AG04449 (cell line): ENCODE data around the gene ELOVL7.
"Not testable (repeated sequence)": the region's sequence is repeated elsewhere in the genome, so short reads cannot be mapped to it uniquely, and the experiment has no call there.

Experiments
- CTCF ChIA-PET: fragments of 350-600 bp; formaldehyde crosslinking; extraction: SDS; loops from one replicate; lab custom pipeline; 2021; ENCODE audit warnings: antibody characterized with exemption; lab: Yijun Ruan, JAX
- POLR2A ChIA-PET: fragments of 400-600, 350-600 bp; formaldehyde crosslinking; extraction: SDS; loops from one replicate; lab custom pipeline; 2020; ENCODE audit warnings: antibody characterized with exemption, inconsistent platforms; lab: Yijun Ruan, JAX
- DNase-seq: peaks from one replicate; pipeline ENCODE4 v3.0.0-alpha.2; 2010; ENCODE audit warnings: low read depth, low spot score
- H3K4me3 ChIP-seq: 2 replicates; pipeline ENCODE4 v1.5.1; 2011; ENCODE audit warnings: low read depth, mild to moderate bottlenecking, control low read depth, low read length
- TF ChIP-seq, protein P1 (sequence below): IDR thresholded peaks from one replicate; pipeline ENCODE4 v1.5.1; 2011; ENCODE audit warnings: mild to moderate bottlenecking, moderate library complexity, low read length, control low read depth, inconsistent platforms; ENCODE audit not compliant: insufficient read depth; ENCODE audit errors: missing control alignments

The ELOVL7 gene

DNA sequence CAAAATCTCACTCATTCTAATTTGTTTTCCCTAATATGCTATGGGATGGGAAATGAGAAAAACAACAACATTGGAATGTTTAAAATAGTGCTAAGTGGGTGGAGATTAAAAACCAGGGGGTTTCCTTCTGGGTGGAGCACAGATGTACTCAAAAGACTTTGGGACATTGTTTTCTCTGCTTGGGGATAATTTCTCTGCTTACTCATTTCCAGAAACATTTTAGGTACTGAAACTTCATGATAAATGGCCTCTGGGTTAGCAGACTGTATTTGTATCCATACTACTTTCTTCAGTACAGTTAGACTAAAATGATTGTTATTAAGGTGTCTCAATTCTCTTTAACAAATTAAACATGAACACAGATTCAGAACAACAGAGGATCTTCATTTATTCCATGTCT lies 17.4 kb downstream of the ELOVL7 start:
- ChIA-PET POLR2A (no interaction called here), CTCF (interaction anchor here (1.4 kb wide), 1 partner anchor 18 kb away, joined by 3 read pairs; the partner anchor contains the start of gene ELOVL7)
- no peak overlapping the region for H3K4me3 ChIP-seq
- no peak for DNase-seq
- TF ChIP-seq, protein P1, sequence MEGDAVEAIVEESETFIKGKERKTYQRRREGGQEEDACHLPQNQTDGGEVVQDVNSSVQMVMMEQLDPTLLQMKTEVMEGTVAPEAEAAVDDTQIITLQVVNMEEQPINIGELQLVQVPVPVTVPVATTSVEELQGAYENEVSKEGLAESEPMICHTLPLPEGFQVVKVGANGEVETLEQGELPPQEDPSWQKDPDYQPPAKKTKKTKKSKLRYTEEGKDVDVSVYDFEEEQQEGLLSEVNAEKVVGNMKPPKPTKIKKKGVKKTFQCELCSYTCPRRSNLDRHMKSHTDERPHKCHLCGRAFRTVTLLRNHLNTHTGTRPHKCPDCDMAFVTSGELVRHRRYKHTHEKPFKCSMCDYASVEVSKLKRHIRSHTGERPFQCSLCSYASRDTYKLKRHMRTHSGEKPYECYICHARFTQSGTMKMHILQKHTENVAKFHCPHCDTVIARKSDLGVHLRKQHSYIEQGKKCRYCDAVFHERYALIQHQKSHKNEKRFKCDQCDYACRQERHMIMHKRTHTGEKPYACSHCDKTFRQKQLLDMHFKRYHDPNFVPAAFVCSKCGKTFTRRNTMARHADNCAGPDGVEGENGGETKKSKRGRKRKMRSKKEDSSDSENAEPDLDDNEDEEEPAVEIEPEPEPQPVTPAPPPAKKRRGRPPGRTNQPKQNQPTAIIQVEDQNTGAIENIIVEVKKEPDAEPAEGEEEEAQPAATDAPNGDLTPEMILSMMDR: no peak

DNA sequence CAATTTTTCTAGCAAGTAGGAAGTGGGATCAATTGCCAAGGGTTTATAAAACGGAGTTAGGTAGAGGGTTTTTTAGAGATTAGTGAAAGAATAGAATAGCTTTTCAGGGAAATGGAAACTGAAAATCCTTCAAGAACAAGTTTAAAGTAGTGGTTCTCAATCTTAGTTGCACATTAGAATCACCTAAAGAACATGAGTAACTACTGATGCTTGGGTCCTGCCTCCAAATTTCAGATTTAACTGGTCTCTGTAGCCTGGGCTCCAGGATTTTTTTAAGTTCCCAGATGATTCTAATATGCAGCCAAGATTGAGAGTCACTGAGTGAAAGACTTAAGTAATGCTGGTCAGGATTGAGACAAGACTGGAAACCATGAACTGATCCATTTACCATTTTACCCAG lies 20.5 kb downstream of the ELOVL7 start:
- TF ChIP-seq, protein P1: no peak
- no peak for DNase-seq
- H3K4me3 ChIP-seq: no peak overlapping the region
- ChIA-PET POLR2A (no interaction called here), CTCF (no interaction called here)

DNA sequence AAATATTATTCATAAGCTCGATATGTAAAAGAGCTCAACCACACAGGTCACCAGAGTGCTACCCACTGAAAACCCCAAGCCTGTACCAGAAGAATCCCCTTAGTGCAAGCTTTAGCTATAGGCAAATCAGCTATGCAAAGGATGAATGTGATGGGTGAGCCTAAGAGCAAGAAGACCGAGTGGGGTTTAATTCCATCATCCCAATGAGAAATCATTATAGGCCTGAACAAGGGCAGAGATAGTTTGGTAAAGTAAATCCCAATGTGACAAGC lies 21.8 kb downstream of the ELOVL7 start:
- ChIA-PET CTCF (no interaction called here), POLR2A (no interaction called here)
- no peak for DNase-seq
- TF ChIP-seq, protein P1: no peak
- H3K4me3 ChIP-seq: no peak overlapping the region

DNA sequence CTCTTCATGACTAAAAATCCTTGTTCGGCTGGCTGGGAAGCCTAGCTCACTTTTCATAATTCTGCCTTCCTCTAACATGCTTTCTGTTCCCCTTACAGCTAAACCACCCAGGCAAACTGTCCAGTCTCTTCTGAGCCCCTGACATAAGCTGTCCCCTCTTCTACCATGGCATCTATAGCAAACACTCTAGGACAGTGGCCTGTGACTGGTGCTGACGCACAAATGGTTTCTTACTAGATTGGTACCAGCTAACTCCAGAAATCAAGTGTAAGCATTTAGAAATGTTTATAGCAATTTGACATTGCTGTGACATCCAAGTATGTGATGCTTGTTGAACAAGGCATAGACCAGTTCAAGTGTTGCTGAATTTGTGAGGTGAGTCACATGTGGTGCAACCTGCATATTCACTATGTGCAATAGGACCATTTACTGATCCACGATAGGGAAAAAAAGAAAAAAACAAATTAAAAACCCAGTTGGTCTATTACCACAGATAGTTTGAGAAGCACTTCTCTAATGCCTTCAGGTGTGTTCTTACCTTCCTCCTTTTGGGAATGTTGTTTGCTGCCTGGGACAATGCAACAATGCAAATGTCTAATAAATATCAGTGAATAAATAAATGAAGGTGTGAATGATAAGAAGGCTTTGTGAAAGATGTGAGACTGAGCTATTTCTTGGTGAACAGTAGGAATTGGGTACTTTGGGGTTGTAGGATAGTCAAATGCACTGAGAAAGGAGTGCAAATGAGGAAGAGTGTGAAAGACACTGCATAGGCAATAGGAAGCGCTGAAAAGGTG lies 22.4 kb downstream of the ELOVL7 start:
- no peak overlapping the region for H3K4me3 ChIP-seq
- TF ChIP-seq, protein P1: no peak
- ChIA-PET CTCF (no interaction called here), POLR2A (interaction anchor here (0.6 kb wide), 1 partner anchor 122 kb away, joined by 3 read pairs; no protein-coding TSS in a partner anchor)
- DNase-seq: no peak

DNA sequence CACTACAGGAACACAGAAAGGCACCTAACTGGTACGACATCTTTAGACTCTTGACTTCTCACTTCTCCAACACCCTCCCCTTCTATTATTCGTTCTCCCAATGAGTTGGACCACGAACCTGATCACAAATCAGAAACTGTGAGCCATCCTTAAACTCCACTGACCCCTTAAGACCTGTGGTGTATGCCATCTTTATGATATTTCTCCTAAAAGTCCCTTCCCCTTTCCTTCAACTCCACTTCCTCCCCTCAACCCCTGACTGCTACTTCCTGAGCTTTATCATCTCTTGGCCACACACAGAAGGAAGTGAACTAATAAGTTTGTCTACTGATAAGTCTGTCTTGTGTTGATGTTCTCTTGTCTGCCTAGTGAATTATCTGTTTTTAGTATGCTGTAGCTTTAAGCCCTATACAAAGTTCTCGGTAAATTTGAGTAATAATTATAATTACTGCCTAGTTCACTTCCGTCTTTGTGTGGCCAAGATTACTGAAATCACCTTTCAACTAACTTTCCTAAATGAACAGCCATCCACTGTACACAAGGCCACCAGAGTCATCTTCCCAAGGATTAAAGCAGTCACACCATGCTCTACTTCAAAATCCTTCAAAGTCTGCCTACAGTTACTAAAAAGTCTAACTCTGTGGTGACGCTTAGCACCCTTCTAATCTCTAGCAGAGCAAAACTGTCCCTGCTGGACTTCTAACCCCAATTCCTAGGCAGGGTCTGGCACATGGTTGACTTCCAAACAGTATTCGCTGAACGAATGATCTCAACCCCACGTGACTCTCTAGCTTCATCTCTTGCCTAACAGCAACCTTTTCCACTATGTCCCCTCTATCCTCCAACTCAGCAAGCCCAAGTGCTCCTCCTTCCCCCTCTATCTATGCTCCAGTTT lies 23.2 kb downstream of the ELOVL7 start:
- no peak for DNase-seq
- TF ChIP-seq, protein P1: no peak
- H3K4me3 ChIP-seq: no peak overlapping the region
- POLR2A ChIA-PET: no interaction called here
- CTCF ChIA-PET: no interaction called here

DNA sequence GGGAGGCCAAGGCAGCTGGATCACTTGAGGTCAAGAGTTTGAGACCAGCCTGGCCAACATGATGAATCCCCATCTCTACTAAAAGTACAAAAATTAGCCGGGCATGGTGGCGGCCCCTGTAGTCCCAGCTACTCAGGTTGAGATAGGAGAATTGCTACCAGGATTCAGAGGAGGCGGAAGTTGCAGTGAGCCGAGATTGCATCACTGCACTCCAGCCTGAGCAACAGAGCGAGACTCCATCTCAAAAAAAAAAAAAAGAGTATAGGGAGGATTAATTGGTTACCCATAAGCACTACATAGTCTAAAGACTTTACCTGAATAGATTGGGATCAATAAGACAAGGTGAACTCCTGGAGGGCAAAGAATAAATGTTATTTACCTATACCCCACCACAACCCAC lies 27.9 kb downstream of the ELOVL7 start:
- CTCF ChIA-PET, POLR2A ChIA-PET, H3K4me3 ChIP-seq, DNase-seq: not testable (repeated sequence)
